ENCODE results near the gene WBP4. TPM values are rescaled to one million over a fixed set of nuclear protein-coding genes. Genes with fewer than 3 reads are reported as not detected.
A peak's percentile ranks its signal among the peaks of the same experiment; 100 is the strongest.
"Not testable (repeated sequence)": the region's sequence is repeated elsewhere in the genome, so short reads cannot be mapped to it uniquely, and the experiment has no call there.

Gene WBP4
- total RNA-seq, 1 donor from 2014 or later: 12.2 TPM

GRCh38 chr13:41085961-41086585, 24.8 kb downstream of the WBP4 start:
- no peak for DNase-seq

- DNase-seq: not testable (repeated sequence)
Measured at GRCh38 chr13:41095681-41096080, 34.4 kb downstream of the WBP4 start.

GRCh38 chr13:41098761-41099160, 37.5 kb downstream of the WBP4 start:
- no peak for DNase-seq

- DNase-seq: no peak
Measured at GRCh38 chr13:41099986-41100385, 38.7 kb downstream of the WBP4 start.

GRCh38 chr13:41107104-41107571, 45.8 kb downstream of the WBP4 start:
- DNase-seq: no peak

- DNase-seq: no peak
Measured at GRCh38 chr13:41107584-41108014, 46.3 kb downstream of the WBP4 start.

DNA sequence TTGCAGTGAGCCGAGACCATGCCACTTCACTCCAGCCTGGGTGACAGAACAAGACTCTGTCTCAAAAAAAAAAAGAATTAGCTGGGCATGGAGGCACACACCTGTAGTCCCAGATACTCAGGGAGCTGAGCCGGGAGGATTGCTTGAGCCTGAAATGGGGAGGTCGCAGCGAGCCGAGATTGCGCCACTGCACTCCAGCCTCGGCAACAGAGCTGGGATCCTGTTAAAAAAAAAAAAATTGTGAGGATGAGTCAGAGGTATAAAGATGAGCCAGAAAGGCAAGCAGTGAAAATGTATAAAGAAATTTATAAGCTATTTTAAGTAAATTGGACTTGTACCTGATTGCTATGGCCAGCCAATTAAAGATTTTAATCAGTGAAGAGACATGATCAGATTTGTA, 50.1 kb downstream of the WBP4 start:
- DNase-seq: no peak

- DNase-seq: no peak
Measured at GRCh38 chr13:41117869-41118268, 56.6 kb downstream of the WBP4 start.

GRCh38 chr13:41122838-41123237, 61.5 kb downstream of the WBP4 start:
- no peak for DNase-seq

- no peak for DNase-seq
Measured at GRCh38 chr13:41127701-41128100, 66.4 kb downstream of the WBP4 start.

DNA sequence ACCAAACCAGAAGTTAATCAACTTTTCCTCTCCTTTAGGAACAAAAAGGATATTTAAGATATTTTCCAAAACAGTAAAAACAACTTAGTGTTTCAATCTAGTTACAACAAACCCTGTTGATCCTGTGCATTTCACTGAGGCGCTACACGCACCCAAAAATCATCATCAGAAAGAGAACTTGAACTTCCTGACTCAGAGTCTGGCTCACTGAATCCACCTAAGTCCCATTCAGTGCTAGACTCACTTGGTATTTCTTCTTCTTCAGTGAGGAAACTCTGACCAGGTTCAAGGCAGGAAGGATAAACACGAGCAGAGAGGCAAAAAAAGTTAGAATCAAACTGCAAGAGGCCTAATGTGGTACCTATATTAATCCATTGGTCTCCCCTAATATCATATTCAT, 69.0 kb downstream of the WBP4 start:
- DNase-seq: no peak

GRCh38 chr13:41131189-41131588, 69.9 kb downstream of the WBP4 start:
- DNase-seq: not testable (repeated sequence)

GRCh38 chr13:41131660-41132511, 70.6 kb downstream of the WBP4 start:
- peak; percentile 64 for DNase-seq

DNA sequence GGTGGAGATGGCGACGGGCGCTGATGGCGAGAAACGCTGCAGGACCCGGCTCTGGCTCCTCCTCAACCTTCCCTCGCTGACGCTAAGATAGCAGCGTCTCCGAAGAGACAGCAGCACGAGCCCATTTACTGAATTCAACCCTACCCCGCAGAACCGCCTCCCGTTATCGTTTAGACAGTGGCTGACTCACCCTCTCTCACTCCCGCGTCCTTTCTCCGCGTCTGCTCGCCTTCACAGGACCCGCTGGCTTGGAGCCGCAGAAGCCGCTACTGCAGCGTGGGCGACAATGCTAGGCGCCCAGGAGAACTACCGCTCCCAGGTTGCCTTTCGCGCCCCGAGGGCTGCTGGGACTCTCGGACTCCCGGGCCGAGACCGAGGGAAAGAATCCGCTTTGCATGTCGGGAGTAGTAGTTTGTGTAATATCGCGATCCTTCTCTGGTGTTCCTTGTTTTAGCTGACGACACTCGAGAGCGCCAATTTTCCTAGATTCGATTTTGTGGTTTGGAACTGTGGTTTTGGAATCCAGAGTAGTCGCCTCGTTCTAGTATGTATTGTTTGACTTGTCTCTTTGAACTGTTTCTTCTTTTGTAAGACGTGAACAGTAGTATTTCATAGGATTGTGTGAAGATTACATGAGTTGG, 71.3 kb downstream of the WBP4 start, which contains the start of gene KBTBD6:
TSS of gene KBTBD6 (minus strand) at position 291 of the 641 bp plus-strand sequence. CDS start 291 bp downstream, outside the sequence.
- DNase-seq: peak; percentile 98

Small RNA genes lying within 50 kb of the gene (small RNA-seq; reads per million reads assigned to genes)
- gene MIR3168 (not detected), gene RN7SL597P (not detected)

Other genes with a start within 250 kb of the WBP4 start
- gene ELF1, start 42.2 kb upstream of the WBP4 start, total RNA-seq: 11.9 TPM
- 99.0 TPM for gene KBTBD6, start 71.3 kb downstream of the WBP4 start, total RNA-seq
- gene KBTBD7, start 133.1 kb downstream of the WBP4 start, total RNA-seq: 56.6 TPM
- 21.2 TPM for gene MTRF1, start 202.1 kb downstream of the WBP4 start, total RNA-seq
- 56.9 TPM for gene NAA16, start 249.8 kb downstream of the WBP4 start, total RNA-seq

Measured in occipital lobe (tissue), 3 donors.